ENCODE data around the gene AMT. TPM values are rescaled to one million over a fixed set of nuclear protein-coding genes. Genes with fewer than 3 reads are reported as not detected.
A peak's percentile ranks its signal among the peaks of the same experiment; 100 is the strongest.

The AMT gene
- total and polyA plus RNA-seq, 2 experiments from 2014 or later = 32.8 to 35.6 TPM

DNA sequence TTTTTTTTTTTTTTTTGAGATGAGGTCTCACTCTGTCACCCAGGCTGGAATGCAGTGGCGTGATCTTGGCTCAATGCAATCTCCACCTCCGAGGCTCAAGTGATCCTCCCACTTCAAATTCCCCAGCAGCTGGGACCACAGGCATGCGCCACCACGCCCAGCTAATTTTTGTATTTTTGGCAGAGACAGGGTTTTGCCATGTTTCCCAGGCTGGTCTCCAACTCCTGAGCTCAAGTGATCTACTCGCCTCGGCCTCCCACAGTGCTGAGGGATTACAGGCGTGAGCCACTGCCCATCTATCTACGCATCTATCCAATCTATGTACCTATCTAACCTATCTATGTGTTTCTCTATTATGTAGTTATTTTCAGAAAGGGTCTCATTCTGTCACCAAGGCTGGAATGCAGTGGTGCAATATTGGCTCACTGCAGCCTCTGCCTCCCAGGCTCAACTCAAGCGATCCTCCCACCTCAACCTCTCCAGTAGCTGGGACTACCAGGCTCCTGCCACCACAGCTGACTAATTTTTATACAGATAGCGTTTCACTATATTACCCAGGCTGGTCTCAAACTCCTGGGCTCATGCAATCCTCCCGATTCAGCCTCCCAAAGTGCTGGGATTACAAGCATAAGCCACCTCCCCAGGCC lies 43.9 kb downstream of the AMT start:
- Histone ChIP-seq H2AFZ (no peak overlapping the region), H3K4me3 (no peak overlapping the region), H3K79me2 (replicated peaks; ENCODE audit: insufficient read depth) (peaks cover 100% of the 10 kb centered on the region), H3K4me2 (no peak overlapping the region), H3K9me2 (ENCODE audit: insufficient read depth) (no peaks in the 10 kb centered on the region), H3F3A (replicated peaks; ENCODE audit: low read depth) (peaks cover 9% of the 10 kb centered on the region), H3K27ac (ENCODE audit: low read depth) (0 out of 2 replicates have a peak overlapping the region, but pooled peaks have one; percentile 32), H3K27me3 (ENCODE audit: insufficient read depth) (no peaks in the 10 kb centered on the region), H3K36me3 (ENCODE audit: insufficient read depth) (0 out of 2 replicates have a peak, but pooled peaks cover 10% of the 10 kb centered on the region), H3K4me1 (ENCODE audit: insufficient read depth) (0 out of 2 replicates have a peak, but pooled peaks cover 3% of the 10 kb centered on the region), H4K20me1 (replicated peaks; ENCODE audit: insufficient read depth) (peaks cover 48% of the 10 kb centered on the region)
- H3K27me3 Mint-ChIP-seq (ENCODE audit: insufficient read depth, low read depth, poor library complexity) = peaks cover 3% of the 10 kb centered on the region
- no peaks in the 10 kb centered on the region for H3K9me3 Mint-ChIP-seq
- H3K4me3 Mint-ChIP-seq = no peak overlapping the region
- no peak overlapping the region for H3K27ac Mint-ChIP-seq
- peaks cover 3% of the 10 kb centered on the region; the same call in 1 of the 3 replicates for H3K4me1 Mint-ChIP-seq
- ATAC-seq = no peak
- H3K36me3 Mint-ChIP-seq (ENCODE audit: low read depth) = peaks cover 21% of the 10 kb centered on the region
- DNase-seq (ENCODE audit: low spot score) = no peak
- TF ChIP-seq EZH2 (IDR thresholded peaks at IDR 0.05; ENCODE audit: low read depth, unreplicated experiment) (no peak), POLR2AphosphoS5 (IDR thresholded peaks at IDR 0.05; ENCODE audit: low read depth) (no peak), STAT1 (IDR thresholded peaks at IDR 0.05; ENCODE audit: unreplicated experiment) (no peak), EZH2phosphoT487 (IDR thresholded peaks at IDR 0.05; ENCODE audit: unreplicated experiment) (no peak), JUNB (IDR thresholded peaks at IDR 0.05; ENCODE audit: unreplicated experiment) (no peak)

DNA sequence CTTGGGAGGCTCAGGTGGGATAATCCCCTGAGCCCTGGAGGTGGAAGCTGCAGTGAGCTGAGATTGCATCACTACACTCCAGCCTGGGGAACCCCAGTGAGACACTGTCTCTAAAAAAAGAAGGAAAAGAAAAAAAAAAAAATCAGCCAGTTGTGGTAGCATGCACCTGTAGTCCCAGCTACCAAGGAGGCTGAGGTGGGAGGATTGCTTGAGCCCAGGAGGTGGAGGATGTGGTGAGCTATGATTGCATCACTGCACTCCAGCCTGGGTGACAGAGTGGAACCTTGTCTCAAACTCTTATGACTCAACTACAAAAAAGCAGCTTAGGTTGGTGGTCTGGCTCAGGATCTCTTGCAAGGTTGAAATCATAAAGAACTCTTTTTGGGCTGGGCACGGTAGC lies 44.8 kb downstream of the AMT start:
- Histone ChIP-seq H2AFZ (no peak overlapping the region), H3K4me3 (no peak overlapping the region), H3K36me3 (ENCODE audit: insufficient read depth) (0 out of 2 replicates have a peak, but pooled peaks cover 18% of the 10 kb centered on the region), H3K27me3 (ENCODE audit: insufficient read depth) (no peaks in the 10 kb centered on the region), H3K9me2 (ENCODE audit: insufficient read depth) (no peaks in the 10 kb centered on the region), H3K4me2 (no peak overlapping the region), H3K4me1 (ENCODE audit: insufficient read depth) (0 out of 2 replicates have a peak, but pooled peaks cover 3% of the 10 kb centered on the region), H3K79me2 (replicated peaks; ENCODE audit: insufficient read depth) (peaks cover 96% of the 10 kb centered on the region), H3F3A (replicated peaks; ENCODE audit: low read depth) (peaks cover 9% of the 10 kb centered on the region), H4K20me1 (replicated peaks; ENCODE audit: insufficient read depth) (peaks cover 45% of the 10 kb centered on the region), H3K27ac (ENCODE audit: low read depth) (0 out of 2 replicates have a peak overlapping the region, but pooled peaks have one; percentile 74)
- peak; percentile 38; the same call in 2 of the 3 replicates for ATAC-seq
- Mint-ChIP-seq H3K36me3 (ENCODE audit: low read depth) (peaks cover 30% of the 10 kb centered on the region), H3K4me3 (no peak overlapping the region), H3K27me3 (ENCODE audit: insufficient read depth, low read depth, poor library complexity) (peaks cover 3% of the 10 kb centered on the region), H3K27ac (peak overlapping the region; percentile 74), H3K4me1 (peaks cover 3% of the 10 kb centered on the region; the same call in 1 of the 3 replicates), H3K9me3 (no peaks in the 10 kb centered on the region)
- DNase-seq (ENCODE audit: low spot score) = no peak
- TF ChIP-seq JUNB (IDR thresholded peaks at IDR 0.05; ENCODE audit: unreplicated experiment) = no peak
- TF ChIP-seq POLR2AphosphoS5 (IDR thresholded peaks at IDR 0.05; ENCODE audit: low read depth) = no peak
- no peak for TF ChIP-seq EZH2 (IDR thresholded peaks at IDR 0.05; ENCODE audit: low read depth, unreplicated experiment)
- TF ChIP-seq, protein P1, sequence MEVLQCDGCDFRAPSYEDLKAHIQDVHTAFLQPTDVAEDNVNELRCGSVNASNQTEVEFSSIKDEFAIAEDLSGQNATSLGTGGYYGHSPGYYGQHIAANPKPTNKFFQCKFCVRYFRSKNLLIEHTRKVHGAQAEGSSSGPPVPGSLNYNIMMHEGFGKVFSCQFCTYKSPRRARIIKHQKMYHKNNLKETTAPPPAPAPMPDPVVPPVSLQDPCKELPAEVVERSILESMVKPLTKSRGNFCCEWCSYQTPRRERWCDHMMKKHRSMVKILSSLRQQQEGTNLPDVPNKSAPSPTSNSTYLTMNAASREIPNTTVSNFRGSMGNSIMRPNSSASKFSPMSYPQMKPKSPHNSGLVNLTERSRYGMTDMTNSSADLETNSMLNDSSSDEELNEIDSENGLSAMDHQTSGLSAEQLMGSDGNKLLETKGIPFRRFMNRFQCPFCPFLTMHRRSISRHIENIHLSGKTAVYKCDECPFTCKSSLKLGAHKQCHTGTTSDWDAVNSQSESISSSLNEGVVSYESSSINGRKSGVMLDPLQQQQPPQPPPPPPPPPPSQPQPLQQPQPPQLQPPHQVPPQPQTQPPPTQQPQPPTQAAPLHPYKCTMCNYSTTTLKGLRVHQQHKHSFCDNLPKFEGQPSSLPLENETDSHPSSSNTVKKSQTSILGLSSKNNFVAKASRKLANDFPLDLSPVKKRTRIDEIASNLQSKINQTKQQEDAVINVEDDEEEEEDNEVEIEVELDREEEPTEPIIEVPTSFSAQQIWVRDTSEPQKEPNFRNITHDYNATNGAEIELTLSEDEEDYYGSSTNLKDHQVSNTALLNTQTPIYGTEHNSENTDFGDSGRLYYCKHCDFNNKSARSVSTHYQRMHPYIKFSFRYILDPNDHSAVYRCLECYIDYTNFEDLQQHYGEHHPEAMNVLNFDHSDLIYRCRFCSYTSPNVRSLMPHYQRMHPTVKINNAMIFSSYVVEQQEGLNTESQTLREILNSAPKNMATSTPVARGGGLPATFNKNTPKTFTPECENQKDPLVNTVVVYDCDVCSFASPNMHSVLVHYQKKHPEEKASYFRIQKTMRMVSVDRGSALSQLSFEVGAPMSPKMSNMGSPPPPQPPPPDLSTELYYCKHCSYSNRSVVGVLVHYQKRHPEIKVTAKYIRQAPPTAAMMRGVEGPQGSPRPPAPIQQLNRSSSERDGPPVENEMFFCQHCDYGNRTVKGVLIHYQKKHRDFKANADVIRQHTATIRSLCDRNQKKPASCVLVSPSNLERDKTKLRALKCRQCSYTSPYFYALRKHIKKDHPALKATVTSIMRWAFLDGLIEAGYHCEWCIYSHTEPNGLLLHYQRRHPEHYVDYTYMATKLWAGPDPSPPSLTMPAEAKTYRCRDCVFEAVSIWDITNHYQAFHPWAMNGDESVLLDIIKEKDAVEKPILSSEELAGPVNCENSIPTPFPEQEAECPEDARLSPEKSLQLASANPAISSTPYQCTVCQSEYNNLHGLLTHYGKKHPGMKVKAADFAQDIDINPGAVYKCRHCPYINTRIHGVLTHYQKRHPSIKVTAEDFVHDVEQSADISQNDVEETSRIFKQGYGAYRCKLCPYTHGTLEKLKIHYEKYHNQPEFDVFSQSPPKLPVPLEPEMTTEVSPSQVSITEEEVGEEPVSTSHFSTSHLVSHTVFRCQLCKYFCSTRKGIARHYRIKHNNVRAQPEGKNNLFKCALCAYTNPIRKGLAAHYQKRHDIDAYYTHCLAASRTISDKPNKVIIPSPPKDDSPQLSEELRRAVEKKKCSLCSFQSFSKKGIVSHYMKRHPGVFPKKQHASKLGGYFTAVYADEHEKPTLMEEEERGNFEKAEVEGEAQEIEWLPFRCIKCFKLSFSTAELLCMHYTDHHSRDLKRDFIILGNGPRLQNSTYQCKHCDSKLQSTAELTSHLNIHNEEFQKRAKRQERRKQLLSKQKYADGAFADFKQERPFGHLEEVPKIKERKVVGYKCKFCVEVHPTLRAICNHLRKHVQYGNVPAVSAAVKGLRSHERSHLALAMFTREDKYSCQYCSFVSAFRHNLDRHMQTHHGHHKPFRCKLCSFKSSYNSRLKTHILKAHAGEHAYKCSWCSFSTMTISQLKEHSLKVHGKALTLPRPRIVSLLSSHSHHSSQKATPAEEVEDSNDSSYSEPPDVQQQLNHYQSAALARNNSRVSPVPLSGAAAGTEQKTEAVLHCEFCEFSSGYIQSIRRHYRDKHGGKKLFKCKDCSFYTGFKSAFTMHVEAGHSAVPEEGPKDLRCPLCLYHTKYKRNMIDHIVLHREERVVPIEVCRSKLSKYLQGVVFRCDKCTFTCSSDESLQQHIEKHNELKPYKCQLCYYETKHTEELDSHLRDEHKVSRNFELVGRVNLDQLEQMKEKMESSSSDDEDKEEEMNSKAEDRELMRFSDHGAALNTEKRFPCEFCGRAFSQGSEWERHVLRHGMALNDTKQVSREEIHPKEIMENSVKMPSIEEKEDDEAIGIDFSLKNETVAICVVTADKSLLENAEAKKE (CRISPR knock-in tag; IDR thresholded peaks at IDR 0.05) = no peak
- TF ChIP-seq, protein P2, sequence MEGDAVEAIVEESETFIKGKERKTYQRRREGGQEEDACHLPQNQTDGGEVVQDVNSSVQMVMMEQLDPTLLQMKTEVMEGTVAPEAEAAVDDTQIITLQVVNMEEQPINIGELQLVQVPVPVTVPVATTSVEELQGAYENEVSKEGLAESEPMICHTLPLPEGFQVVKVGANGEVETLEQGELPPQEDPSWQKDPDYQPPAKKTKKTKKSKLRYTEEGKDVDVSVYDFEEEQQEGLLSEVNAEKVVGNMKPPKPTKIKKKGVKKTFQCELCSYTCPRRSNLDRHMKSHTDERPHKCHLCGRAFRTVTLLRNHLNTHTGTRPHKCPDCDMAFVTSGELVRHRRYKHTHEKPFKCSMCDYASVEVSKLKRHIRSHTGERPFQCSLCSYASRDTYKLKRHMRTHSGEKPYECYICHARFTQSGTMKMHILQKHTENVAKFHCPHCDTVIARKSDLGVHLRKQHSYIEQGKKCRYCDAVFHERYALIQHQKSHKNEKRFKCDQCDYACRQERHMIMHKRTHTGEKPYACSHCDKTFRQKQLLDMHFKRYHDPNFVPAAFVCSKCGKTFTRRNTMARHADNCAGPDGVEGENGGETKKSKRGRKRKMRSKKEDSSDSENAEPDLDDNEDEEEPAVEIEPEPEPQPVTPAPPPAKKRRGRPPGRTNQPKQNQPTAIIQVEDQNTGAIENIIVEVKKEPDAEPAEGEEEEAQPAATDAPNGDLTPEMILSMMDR (conservative IDR thresholded peaks at IDR 0.05; ENCODE audit: low read depth in 2 of 2) = no peak
- TF ChIP-seq, protein P3, sequence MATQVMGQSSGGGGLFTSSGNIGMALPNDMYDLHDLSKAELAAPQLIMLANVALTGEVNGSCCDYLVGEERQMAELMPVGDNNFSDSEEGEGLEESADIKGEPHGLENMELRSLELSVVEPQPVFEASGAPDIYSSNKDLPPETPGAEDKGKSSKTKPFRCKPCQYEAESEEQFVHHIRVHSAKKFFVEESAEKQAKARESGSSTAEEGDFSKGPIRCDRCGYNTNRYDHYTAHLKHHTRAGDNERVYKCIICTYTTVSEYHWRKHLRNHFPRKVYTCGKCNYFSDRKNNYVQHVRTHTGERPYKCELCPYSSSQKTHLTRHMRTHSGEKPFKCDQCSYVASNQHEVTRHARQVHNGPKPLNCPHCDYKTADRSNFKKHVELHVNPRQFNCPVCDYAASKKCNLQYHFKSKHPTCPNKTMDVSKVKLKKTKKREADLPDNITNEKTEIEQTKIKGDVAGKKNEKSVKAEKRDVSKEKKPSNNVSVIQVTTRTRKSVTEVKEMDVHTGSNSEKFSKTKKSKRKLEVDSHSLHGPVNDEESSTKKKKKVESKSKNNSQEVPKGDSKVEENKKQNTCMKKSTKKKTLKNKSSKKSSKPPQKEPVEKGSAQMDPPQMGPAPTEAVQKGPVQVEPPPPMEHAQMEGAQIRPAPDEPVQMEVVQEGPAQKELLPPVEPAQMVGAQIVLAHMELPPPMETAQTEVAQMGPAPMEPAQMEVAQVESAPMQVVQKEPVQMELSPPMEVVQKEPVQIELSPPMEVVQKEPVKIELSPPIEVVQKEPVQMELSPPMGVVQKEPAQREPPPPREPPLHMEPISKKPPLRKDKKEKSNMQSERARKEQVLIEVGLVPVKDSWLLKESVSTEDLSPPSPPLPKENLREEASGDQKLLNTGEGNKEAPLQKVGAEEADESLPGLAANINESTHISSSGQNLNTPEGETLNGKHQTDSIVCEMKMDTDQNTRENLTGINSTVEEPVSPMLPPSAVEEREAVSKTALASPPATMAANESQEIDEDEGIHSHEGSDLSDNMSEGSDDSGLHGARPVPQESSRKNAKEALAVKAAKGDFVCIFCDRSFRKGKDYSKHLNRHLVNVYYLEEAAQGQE (IDR thresholded peaks at IDR 0.05; ENCODE audit: unreplicated experiment) = no peak
- TF ChIP-seq CREB1 (CRISPR knock-in tag; IDR thresholded peaks at IDR 0.05; ENCODE audit: low read depth) = no peak

All from GM23338 (cell line).